ENCODE data around the gene UIMC1. TPM values are rescaled to one million over a fixed set of nuclear protein-coding genes. Genes with fewer than 3 reads are reported as not detected.
A peak's percentile ranks its signal among the peaks of the same experiment; 100 is the strongest.

Gene UIMC1
- total RNA-seq, 1 experiment from 2014 or later: 53.0 TPM

GRCh38 chr5:176862330-176862995 is 144.1 kb downstream of the UIMC1 start:
- Histone ChIP-seq H3K23me2 (ENCODE audit: insufficient read length, low read depth, low read length, poor library complexity, severe bottlenecking) (no peaks in the 10 kb centered on the region), H3K4me1 (ENCODE audit: insufficient read depth, low read length) (peaks cover 4% of the 10 kb centered on the region; the same call in 1 of the 2 replicates), H3K4ac (ENCODE audit: low read depth, low read length) (no peak overlapping the region), H3K56ac (ENCODE audit: insufficient read length, low read depth, low read length) (no peak overlapping the region), H3K79me1 (ENCODE audit: insufficient read depth, low read depth, low read length, poor library complexity, severe bottlenecking) (no peaks in the 10 kb centered on the region), H3K79me2 (ENCODE audit: insufficient read depth, low read length) (no peaks in the 10 kb centered on the region), H2BK120ac (ENCODE audit: low read depth, low read length, poor library complexity, severe bottlenecking) (no peak overlapping the region), H2BK15ac (ENCODE audit: low read depth, low read length) (no peak overlapping the region), H3K4me2 (ENCODE audit: insufficient read depth, insufficient read length, low read length) (no peak overlapping the region), H3K23ac (ENCODE audit: insufficient read length, low read depth, low read length) (no peak overlapping the region), H3K14ac (ENCODE audit: insufficient read depth, low read length) (no peak overlapping the region; the same call in 1 of the 2 replicates), H2AK5ac (ENCODE audit: insufficient read length, low read length) (no peak overlapping the region), H4K5ac (ENCODE audit: insufficient read length, low read depth, low read length) (no peak overlapping the region), H4K91ac (ENCODE audit: insufficient read length, low read depth, low read length) (no peak overlapping the region), H2BK12ac (ENCODE audit: insufficient read length, low read depth, low read length) (no peak overlapping the region), H3K18ac (ENCODE audit: insufficient read length, low read depth, low read length) (no peak overlapping the region), H4K8ac (replicated peaks; ENCODE audit: insufficient read length, low read depth, low read length) (no peak overlapping the region), H2BK5ac (ENCODE audit: insufficient read length, low read length) (no peak overlapping the region), H2AFZ (ENCODE audit: low read length) (no peak overlapping the region), H2BK20ac (ENCODE audit: low read depth, low read length, poor library complexity, severe bottlenecking) (no peak overlapping the region), H3K9me3 (ENCODE audit: control insufficient read depth, low read depth, low read length) (no peaks in the 10 kb centered on the region), H3K9ac (ENCODE audit: extremely low read depth, insufficient read length, low read length) (no peak overlapping the region), H3K27me3 (ENCODE audit: insufficient read depth, low read length) (no peaks in the 10 kb centered on the region), H3K27ac (ENCODE audit: insufficient read length, low read depth, low read length) (no peak overlapping the region), H3T11ph (ENCODE audit: low read length) (no peak overlapping the region), H4K20me1 (ENCODE audit: control insufficient read depth, insufficient read depth, insufficient read length) (no peaks in the 10 kb centered on the region)
- H3K9me3 Mint-ChIP-seq: no peaks in the 10 kb centered on the region
- WGBS (ENCODE audit: extremely low coverage, insufficient read length, low lambda C conversion rate): no CpG with 5 or more reads among the region's 28 CpGs
- no peaks in the 10 kb centered on the region for H3K36me3 Mint-ChIP-seq (ENCODE audit: insufficient read depth in 1 of 3, low read depth in 3 of 3)
- H3K4me3 Mint-ChIP-seq: peak overlapping the region in 1 of 2 experiments; percentile 14; a peak in 1 of 5 replicates
- DNase-seq: no peak
- peaks cover 6% of the 10 kb centered on the region; the same call in 1 of the 2 replicates for H3K27me3 Mint-ChIP-seq (ENCODE audit: low read depth)
- H3K4me1 Mint-ChIP-seq: peaks cover 23 to 41% of the 10 kb centered on the region in 2 experiments
- TF ChIP-seq, protein P1, sequence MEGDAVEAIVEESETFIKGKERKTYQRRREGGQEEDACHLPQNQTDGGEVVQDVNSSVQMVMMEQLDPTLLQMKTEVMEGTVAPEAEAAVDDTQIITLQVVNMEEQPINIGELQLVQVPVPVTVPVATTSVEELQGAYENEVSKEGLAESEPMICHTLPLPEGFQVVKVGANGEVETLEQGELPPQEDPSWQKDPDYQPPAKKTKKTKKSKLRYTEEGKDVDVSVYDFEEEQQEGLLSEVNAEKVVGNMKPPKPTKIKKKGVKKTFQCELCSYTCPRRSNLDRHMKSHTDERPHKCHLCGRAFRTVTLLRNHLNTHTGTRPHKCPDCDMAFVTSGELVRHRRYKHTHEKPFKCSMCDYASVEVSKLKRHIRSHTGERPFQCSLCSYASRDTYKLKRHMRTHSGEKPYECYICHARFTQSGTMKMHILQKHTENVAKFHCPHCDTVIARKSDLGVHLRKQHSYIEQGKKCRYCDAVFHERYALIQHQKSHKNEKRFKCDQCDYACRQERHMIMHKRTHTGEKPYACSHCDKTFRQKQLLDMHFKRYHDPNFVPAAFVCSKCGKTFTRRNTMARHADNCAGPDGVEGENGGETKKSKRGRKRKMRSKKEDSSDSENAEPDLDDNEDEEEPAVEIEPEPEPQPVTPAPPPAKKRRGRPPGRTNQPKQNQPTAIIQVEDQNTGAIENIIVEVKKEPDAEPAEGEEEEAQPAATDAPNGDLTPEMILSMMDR (conservative IDR thresholded peaks at IDR 0.05): no peak
- no peak overlapping the region for H3K27ac Mint-ChIP-seq

All from H9 (cell line).